ENCODE measurements around the gene INPP5K.
A peak's percentile ranks its signal among the peaks of the same experiment; 100 is the strongest.

DNA sequence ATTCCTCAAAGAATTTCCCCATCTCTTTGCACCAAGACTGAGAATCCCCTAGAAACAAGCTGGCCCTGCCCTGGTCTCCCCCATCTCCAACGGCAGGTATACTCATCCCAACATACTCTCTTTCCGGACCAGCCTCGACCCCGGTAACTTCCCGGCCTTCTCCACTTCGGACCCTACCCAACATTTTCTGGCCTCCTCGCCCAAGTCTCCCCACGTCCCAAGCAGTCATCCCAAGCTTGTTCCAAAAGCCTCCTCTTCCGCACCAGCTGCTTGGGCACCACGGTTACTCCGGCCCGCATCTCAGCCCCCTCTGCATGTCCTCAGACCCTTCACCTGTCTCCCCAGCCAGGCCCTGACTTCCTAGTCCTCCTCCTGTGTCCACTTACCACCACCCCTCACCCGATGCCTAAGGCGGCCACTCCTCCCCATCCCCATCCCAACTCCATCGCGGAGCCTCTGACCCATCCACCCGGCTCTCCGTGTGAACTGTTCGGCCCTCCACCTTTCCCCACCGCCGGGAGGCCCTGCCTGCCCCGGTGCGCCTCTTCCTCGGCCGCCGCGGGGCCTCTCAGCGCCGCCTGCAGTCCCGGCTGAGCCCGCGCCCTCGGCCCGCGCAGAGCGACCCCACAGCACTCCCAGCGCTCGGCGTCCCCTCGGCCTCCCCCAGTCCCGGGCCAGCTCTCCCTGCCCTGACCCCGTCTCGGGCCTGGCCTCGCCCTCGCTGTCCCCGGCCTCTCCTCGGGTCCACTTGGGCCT lies 45.2 kb upstream of the INPP5K start:
- TF ChIP-seq, protein P1, sequence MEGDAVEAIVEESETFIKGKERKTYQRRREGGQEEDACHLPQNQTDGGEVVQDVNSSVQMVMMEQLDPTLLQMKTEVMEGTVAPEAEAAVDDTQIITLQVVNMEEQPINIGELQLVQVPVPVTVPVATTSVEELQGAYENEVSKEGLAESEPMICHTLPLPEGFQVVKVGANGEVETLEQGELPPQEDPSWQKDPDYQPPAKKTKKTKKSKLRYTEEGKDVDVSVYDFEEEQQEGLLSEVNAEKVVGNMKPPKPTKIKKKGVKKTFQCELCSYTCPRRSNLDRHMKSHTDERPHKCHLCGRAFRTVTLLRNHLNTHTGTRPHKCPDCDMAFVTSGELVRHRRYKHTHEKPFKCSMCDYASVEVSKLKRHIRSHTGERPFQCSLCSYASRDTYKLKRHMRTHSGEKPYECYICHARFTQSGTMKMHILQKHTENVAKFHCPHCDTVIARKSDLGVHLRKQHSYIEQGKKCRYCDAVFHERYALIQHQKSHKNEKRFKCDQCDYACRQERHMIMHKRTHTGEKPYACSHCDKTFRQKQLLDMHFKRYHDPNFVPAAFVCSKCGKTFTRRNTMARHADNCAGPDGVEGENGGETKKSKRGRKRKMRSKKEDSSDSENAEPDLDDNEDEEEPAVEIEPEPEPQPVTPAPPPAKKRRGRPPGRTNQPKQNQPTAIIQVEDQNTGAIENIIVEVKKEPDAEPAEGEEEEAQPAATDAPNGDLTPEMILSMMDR (IDR thresholded peaks at IDR 0.05): peak in 2 of 3 donors; percentile 18 to 25
- TF ChIP-seq POLR2A (IDR thresholded peaks at IDR 0.05): no peak
